NCI-H345 treated with DMSO at 0.1 percent for 48 hours (cell line): Measurements from ENCODE around the gene NEK6.
"Not testable (repeated sequence)": the region's sequence is repeated elsewhere in the genome, so short reads cannot be mapped to it uniquely, and the experiment has no call there.

Source experiments
- DNase-seq: peaks from one replicate; lab custom pipeline; 2025; ENCODE audit not compliant: unreplicated experiment; lab: John Stamatoyannopoulos, UW

The NEK6 gene

DNA sequence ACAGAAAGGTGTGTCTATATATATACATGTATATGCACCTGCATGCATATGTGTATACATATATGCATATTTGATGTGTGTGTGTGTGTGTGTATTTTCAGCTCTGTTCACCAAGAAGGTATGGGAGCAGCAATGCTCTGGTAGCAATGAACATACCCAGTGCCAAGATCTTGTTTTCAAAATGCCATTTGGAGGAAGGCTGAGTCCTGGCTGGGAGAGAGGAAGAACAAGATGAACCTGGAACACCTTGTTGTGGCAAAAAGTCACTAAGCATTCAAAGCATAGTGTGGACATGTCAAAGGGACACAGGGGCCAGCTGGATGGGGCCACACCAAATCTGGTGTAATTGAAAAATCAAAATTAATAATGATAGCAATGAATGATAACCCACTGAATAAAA lies 31.8 kb upstream of the NEK6 start:
- DNase-seq: no peak

DNA sequence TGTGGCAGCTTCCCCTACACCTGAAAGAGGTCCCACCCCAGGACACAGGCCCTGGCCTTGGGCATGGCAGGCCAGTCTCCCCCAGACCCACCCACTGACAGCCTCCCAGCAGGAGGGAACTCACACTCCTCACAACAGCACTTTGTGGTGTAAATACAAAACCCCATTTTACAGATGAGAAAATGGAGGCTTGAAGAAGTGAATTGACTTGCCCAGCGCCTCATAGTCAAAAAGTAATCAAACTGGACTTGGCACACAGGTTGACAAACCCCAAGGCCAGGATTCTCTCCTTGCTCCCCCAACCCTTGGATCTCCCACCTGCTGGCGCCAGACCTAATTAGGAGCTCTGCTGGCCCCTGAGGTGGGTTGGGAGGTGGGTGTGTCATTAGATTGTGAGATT lies 29.2 kb upstream of the NEK6 start:
- DNase-seq: no peak

DNA sequence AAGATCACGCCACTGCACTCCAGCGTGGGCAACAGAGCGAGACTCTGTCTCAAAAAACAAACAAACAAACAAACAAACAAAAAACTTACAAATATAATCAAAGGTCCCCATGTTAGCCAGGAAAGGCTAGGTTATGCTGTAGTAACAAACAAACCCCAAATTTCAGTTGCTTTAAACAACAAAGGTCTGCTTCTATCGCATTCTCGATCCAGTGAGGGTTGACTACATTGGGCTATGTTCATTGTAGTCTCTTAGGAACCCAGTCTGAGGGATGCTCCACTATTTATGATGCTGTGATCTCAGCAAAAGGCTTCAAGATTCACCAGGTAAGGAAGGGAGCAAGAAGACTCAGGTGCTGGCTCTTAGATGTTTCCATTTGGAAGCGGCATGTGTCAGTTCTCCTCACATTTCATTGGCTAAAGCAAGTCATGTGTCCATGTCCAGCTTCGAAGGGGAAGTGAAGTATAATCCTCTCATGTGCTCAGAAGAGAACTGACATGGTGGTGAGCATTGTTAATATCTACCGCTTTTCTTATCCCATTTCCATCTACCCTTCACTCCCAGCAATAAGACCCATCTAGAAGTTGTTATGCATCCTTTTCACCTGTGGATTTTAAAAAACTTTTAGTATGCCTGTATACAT lies 26.5 kb upstream of the NEK6 start:
- no peak for DNase-seq

DNA sequence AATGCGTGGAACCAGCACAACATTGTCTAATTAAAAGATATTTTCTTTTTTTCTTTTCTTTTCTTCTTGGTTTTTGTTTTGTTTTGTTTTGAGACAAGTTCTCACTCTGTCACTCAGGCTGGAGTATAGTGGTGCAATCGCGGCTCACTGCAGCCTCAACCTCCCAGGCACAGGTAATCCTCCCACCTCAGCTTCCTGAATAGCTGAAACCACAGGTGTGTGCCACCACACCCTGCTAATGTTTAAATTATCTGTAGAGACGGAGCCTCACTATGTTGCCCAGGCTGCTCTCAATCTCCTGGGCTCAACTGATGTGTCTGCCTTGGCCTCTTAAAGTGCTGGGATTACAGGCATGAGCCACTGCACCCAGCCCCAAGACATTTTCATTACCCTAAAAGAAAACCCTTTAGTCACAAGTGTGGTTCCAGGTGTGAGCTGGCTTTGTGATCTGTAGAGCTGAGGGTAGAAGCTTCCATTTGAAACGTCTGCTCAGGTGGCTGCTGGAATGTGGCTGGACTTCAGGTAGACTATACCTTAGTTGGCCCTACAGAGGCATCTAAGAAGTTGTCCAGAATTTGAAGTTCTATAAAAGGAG lies 19.1 kb upstream of the NEK6 start:
- no peak for DNase-seq

DNA sequence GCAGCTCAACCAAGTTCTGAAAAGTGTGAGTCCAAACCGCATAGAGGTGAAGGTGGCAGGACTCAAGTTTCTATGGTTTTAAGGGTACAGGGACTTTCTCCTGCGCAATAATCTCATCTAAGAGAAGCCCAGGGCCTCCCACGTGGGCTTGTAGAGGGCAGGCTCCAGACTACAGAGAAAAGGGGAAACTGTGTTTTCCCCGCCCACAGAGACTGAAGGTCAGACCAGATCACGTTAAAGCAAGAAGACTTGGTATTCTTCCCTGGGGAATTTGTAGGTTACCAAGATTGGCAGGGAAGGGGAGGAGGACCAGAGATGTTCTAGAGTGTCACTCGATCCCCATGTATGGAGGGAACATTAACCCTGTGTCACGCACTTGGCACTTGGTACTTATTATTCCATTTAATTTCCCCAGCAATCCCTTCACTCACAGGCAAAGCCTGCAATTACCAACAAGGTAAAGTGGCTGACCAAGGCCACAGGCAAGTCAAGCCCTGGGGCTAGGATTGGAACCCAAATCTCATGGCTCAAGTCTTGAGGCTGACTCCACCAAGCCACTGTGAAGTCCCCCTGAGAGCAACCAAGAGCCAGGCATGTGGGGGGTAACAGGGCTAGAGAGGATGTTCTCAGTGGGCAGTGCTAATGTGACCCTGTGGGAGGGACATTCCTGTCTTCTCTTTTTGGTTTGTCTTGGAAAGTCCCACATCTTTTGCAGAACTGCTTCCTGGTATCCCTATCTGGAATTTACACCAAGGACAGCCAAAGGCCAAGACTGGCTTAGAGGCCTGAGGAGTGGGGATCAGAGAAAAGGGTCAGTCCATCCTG lies 18.3 kb upstream of the NEK6 start:
- DNase-seq: no peak

DNA sequence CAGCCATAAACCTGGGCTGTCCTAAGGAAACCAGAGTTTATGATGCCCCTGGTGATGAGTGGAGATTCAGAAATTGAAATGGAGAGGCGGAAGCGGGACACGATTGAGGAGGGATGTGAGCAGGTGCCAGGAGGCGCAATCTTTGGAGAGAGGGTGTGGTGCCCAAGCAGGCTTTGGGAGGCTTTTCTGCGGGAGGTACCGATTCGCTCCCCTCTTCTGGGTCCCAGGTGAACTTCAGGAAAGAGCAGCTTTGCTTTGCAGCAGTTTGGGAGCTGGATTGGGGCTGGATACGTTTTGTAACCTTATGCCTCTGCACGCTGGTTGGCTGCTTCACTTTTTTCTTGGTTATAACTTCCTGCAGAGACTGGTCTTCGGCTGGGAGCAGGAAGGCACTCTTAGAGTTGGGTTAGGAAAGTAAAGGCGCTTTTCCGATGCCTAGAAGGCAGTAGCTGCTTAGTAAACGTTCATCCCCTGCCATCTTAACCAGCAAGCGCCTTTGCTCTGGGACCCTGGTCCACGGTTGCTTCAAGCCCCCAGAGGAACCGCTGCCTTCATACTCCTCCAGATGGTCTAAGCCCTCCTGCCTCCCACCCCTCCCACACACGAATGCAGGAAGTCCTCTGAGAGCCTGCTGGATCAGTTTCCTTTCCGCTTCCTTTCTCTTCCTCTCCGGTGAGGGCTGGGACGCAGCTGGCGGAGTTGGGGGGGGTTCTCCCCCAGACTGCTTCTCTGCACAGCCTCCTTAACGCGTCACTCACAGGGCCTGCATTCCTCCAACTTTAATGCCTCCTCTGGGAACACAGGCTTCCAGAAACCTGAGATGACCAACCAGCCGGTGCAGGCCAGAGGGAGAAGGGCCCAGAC lies 15.2 kb upstream of the NEK6 start:
- no peak for DNase-seq

DNA sequence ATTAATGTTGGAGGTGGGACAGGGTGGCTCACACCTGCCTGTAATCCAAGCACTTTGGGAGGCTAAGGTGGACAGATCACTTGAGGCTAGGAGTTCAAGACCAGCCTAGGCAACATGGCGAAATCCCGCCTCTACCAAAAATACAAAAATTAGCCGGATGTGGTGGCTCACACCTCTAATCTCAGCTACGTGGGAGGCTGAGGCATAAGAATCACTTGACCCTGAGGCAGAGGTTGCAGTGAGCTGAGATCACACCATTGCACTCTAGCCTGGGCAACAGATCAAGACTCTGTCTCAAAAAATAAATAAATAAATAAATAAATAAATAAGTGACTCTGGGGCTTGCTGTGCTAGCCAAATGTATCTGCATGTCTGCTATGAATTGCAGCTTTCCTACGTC lies 10.4 kb upstream of the NEK6 start:
- not testable (repeated sequence) for DNase-seq

DNA sequence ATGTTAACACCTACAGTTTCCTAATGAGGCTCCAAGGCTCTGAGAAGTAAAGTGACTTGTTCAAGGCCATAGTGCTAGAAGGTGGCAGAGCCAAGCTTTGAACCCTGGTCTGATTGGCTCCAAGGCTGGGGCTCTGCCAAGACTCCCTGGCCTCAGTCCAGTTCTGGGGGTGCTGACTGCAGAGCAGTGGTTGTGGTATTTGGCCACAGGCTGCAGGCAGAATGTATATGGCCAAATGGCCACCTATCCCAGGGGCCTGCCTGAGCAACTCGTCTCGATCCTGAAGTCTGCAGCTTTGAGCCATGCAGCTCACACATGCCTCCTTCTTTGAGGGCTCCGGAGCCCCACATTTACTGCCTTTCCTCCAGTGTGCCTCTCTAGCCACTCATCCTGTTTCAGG lies 9.7 kb upstream of the NEK6 start:
- no peak for DNase-seq

DNA sequence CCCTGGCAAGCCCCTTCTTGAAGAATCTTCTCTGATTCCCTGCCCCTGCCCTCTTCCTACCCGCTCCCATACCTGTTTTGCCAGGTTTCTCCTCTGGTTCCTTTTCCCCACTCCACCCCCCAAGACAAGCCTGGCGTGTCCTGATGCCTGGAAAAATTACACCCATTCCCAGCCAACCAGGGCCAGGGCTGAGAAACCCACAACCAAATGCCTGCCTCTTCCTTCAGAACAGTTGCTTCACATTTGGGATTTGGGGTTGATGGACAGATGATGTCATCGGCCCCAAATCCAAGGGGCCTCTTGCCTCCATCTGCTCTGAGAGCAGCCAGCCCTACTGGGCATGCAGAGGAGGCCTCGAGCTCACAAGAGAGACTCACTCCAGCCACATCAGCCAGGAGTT lies 8.8 kb upstream of the NEK6 start:
- no peak for DNase-seq

DNA sequence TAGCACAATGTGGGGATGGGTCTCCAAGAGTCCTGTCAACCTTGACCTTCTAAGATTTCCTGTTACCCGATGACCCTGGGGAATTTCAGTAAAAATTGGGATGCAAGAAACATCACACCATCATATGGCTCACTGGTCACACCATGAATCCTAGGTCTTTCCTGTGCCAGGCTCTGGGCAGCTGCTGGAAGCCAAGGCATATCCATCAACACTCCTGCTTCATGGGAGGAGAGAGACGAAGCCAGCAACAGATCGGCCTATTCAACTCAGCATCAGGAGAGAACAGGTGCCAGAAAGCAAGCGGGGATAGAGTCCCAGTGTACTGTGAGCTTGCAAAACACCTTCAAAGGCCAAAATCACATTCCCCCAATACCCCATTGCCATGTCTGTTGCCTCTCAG lies 6.5 kb upstream of the NEK6 start:
- no peak for DNase-seq

DNA sequence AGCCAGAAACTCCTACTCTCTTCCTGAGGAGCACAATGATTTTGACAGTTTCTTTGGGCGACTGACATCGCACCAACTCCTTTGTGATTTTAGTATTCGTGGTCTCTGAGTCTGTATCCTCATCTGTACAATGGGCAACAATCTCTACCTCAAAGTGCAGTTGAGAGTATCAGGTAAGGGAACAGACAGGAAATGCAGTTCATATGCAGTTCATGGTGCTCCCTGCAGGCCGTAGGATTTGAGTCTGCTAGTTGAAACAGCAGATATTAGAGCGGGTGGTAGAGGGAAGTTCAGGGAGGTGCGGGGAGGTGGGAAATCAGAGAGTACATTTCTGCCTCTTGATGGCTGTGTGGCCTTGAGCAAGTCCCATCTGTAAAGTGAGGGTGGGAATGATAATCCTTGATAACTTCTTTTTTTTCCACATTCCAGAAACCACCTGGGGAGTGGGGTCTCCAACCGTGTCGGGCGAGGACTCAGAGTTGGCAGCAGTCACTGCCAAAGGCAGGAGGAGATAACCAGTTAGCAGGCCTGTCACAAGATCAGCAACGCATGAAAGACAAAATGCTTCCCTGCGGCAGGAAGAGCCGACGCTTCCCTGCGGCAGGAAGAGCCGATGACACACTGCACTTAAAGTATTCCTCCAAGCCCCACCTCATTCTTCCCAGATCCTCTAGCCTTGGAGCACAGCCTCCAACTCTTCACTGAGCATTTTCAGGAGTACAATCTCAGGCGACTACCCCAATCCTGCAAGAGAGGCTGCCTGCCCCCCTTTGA lies 6.0 kb upstream of the NEK6 start:
- DNase-seq: no peak

DNA sequence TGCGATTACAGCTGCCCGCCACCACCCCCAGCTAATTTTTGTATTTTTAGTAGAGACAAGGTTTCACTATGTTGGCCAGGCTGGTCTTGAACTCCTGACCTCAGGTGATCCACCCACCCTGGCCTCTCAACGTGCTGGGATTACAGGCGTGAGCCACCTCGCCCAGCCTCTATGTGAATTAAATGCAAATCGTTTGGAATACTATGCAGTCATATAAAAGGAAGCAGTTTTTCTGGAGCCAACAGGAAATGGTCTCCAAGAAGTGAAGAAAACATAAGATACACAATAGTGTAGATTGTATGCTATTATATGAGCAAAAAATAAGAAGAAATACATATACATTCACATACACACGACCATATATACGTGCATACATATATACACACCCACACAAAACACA lies 4.9 kb upstream of the NEK6 start:
- DNase-seq: not testable (repeated sequence)

DNA sequence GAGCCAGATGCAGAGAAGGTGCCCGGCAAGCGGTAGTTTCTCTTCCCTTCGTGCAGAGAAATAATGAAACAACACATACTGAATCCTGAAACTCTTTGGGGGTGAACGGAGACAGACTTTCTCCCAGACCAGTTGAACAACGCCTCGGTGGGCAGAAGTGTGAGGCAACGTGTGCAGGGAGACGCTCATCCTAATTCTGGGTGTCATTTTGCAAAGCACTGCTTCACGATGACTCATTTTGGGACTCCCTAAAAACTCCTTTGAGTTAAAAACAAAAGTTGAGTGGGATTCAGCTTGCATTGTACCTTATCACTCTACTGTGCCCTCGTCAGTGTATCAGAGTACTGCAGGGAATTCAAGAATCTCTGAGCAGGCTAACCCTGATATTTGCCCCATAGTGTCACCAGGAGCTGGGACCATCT lies 3.5 kb upstream of the NEK6 start:
- no peak for DNase-seq

DNA sequence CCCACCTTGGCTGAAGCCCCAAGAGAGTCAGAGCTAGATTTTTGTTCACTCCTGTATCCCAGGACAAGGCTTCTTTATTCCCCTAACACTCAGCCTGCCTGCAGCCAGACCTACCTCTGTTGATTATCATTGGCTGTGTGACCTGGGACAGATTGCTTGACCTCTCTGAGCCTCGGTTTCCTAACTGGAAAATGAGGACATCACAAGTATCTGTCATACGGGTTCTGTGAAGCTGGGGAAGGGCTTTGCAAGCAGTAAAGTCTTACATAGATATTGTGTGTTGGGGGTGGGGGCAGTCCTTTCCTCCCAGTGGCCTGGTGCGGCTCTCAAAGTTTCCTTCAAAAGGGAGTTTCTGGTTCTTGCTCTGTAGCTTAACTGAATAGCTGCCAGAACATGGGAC lies 2.5 kb upstream of the NEK6 start:
- DNase-seq: no peak

DNA sequence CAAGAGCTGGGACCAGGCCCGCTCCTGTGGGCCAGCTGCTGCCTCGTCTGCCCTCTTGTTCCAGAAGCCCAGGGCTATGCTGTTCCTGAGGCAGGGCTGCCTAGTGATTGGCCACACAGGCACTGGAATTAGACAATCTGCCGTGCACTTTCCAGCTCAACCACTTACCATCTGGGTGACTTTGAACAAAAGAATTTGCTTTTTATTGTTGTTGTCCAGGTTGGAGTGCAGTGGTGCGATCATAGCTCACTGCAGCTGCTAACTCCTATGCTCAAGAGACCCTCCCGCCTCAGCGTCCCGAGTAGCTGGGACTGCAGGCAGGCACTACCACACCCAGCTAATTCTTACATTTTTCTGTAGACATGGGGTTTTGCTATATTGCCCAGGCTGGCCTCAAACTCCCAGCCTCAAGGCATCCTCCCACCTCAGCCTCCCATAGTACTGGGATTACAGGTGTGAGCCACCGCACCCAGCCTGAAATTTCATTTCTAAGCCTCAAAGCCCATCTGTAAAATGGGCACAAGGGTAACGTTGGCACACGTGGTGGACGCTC lies 1.2 kb upstream of the NEK6 start:
- DNase-seq: peak; percentile 51

DNA sequence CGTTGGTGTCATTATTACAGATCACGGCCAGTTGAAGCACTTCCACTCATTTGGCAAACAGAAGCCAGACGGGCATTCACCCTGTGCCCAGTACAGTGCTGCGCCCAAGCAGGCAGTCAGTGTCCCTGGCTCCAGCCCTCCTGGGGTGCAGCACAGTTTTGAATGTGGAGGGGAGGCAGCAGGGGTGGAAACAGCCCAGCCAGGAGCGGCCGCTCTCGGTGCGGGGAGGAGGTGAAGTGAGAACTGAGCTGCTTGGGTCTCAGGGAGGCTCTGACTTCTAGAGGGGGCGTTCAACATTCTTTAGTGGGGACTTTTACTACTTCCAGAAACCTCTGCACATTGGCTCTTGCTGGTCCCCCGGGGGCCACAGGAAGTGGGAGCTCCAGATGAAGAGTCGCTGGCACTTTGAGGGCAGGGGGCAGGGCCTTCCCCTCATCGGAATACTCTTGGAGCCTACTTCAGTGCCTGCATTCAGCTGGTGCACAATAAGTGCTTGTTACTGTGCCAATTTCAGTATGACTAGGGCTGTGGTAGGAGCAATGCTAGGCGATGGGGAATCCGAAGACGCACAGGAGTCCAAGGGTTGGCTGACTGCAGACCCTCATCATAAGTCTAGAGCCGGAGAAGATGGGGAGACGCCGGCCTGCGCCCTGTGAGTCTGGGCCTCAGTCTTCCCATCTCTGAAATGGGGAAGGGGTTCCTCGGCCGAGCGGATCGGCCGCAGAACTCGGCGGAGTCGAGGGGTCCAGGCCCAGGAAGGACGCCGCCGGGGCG lies 492 bp upstream of the NEK6 start:
- no peak for DNase-seq

DNA sequence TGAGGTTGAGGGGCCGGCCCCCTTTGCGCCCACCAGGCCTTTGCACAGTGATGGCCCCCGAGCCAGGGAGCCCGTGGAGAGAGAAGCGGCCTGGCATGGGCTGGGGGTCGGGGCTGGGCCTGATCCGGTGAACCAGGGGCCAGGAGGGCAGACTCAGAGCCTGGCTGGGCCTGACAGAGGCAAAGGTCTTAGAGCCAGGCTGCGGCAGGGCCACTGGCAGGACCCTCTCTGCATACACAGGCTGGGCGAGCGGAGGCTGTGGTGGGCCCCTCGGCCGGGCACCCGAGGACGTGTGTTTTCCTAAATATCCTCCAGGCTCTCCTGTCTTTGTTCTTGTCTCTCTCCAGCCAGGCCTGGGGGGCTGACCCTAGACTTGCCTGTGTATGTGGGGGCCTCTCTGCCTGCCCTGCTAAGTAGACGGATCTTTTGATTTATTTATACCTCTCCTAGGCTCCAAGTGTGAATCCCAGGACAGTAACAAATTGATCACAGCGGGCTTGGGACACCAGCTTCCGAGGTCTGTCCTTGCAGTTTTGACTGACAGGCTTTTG lies 933 bp downstream of the NEK6 start:
- DNase-seq: no peak

DNA sequence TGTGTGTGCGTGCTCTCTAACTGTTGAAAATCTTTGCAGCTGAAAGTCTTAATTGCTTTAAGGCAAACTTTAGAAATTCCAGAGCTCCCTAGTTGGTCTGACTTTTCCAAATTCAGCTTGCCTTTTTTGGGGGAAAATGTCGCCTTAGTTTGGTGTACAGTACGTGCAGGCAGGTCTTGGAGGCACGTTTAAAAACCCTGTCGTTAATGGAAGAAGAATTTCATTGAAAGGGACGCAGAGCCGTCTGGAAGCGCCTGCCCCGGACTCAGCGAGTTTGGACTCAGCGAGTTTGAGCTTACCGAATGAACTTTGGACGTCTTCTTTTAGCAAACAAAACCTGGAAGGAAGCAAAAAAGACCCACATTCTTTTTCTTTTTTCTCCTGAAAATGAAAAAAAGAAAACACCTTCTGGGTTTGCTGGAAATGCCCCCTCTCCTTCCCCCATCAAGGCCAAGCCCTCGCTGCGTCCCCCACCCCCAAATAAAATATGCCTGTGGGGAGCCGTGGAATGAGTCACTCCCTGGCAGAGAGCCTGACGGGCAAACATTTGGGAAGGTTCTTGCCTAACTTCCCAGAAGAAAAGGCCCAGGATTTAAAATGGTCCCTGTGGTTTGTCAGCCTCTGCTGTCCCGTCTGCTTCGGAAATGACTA lies 1.5 kb downstream of the NEK6 start:
- DNase-seq: no peak
